Progenitor cell of endocrine pancreas (in vitro differentiated cells): Measurements from ENCODE around the gene MYL12A. TPM values are rescaled to one million over a fixed set of nuclear protein-coding genes. Genes with fewer than 3 reads are reported as not detected.
A peak's percentile ranks its signal among the peaks of the same experiment; 100 is the strongest.

Source experiments
- DNase-seq: peaks from one replicate; pipeline ENCODE4 v3.0.0; 2021; ENCODE audit warnings: low spot score; ENCODE audit not compliant: unreplicated experiment
- H3K27ac Mint-ChIP-seq: 2 replicates; pipeline ENCODE4 v1.8.0; 2021; ENCODE audit warnings: mild to moderate bottlenecking, moderate library complexity, mixed read lengths
- H3K27me3 Mint-ChIP-seq: 2 replicates; pipeline ENCODE4 v1.8.0; 2021; ENCODE audit warnings: mixed read lengths
- H3K36me3 Mint-ChIP-seq: 2 replicates; pipeline ENCODE4 v1.8.0; 2022; ENCODE audit warnings: mixed read lengths; ENCODE audit not compliant: insufficient read depth
- H3K4me1 Mint-ChIP-seq: 2 replicates; pipeline ENCODE4 v1.8.0; 2021; ENCODE audit warnings: low read depth, mixed read lengths
- H3K4me3 Mint-ChIP-seq: 2 replicates; pipeline ENCODE4 v1.8.0; 2021; ENCODE audit warnings: low read depth, mild to moderate bottlenecking, moderate library complexity, mixed read lengths
- H3K9me3 Mint-ChIP-seq: 2 replicates; pipeline ENCODE4 v1.8.0; 2021; ENCODE audit warnings: low read depth, mixed read lengths
- CTCF ChIP-seq: fragments of 200-600 bp; sonication (generic); IDR thresholded peaks from one replicate; pipeline ENCODE4 v1.5.0; 2021; ENCODE audit warnings: antibody characterized with exemption, mild to moderate bottlenecking; ENCODE audit not compliant: unreplicated experiment
- total RNA-seq: library from RNA; stranded (reverse); gene quantifications from 2 replicates; pipeline ENCODE4 v1.2.1, GENCODE V29; 2021

MYL12A gene
- total RNA-seq, 1 donor from 2014 or later, result 236 TPM

GRCh38 chr18:3246635-3247239 is 864 bp upstream of the MYL12A start:
- no peak for TF ChIP-seq CTCF
- peaks cover 10% of the 10 kb centered on the region for H3K36me3 Mint-ChIP-seq
- peaks cover 7% of the 10 kb centered on the region for H3K9me3 Mint-ChIP-seq
- DNase-seq, result no peak
- H3K4me3 Mint-ChIP-seq, result peak overlapping the region; percentile 97
- peak overlapping the region; percentile 99 for H3K27ac Mint-ChIP-seq
- H3K27me3 Mint-ChIP-seq, result no peaks in the 10 kb centered on the region
- peaks cover 16% of the 10 kb centered on the region for H3K4me1 Mint-ChIP-seq

- no peaks in the 10 kb centered on the region for H3K9me3 Mint-ChIP-seq
- peaks cover 28% of the 10 kb centered on the region for H3K4me1 Mint-ChIP-seq
- peak overlapping the region; percentile 97 for H3K4me3 Mint-ChIP-seq
- H3K36me3 Mint-ChIP-seq, result peaks cover 7% of the 10 kb centered on the region
- TF ChIP-seq CTCF, result no peak
- H3K27me3 Mint-ChIP-seq, result no peaks in the 10 kb centered on the region
- no peak for DNase-seq
- peak overlapping the region; percentile 99 for H3K27ac Mint-ChIP-seq
Measured at GRCh38 chr18:3248062-3248657, 559 bp downstream of the MYL12A start.

GRCh38 chr18:3248658-3249359 is 1.2 kb downstream of the MYL12A start:
- Mint-ChIP-seq H3K4me1 (peaks cover 28% of the 10 kb centered on the region), H3K27ac (peak overlapping the region; percentile 99), H3K36me3 (peaks cover 13% of the 10 kb centered on the region), H3K27me3 (no peaks in the 10 kb centered on the region), H3K9me3 (no peaks in the 10 kb centered on the region), H3K4me3 (peak overlapping the region; percentile 97)
- no peak for TF ChIP-seq CTCF
- no peak for DNase-seq

- no peak for DNase-seq
- H3K27ac Mint-ChIP-seq, result no peak overlapping the region
- TF ChIP-seq CTCF, result no peak
- H3K9me3 Mint-ChIP-seq, result no peaks in the 10 kb centered on the region
- no peaks in the 10 kb centered on the region for H3K27me3 Mint-ChIP-seq
- peaks cover 20% of the 10 kb centered on the region for H3K36me3 Mint-ChIP-seq
- H3K4me1 Mint-ChIP-seq, result peaks cover 30% of the 10 kb centered on the region
- no peak overlapping the region for H3K4me3 Mint-ChIP-seq
Measured at GRCh38 chr18:3250237-3251107, 2.9 kb downstream of the MYL12A start.
